GM18519 (cell line): Measurements from ENCODE around the gene KRTAP4-3.
"Not testable (repeated sequence)": the region's sequence is repeated elsewhere in the genome, so short reads cannot be mapped to it uniquely, and the experiment has no call there.

Experiments
- ATAC-seq: cut with Tn5 transposase; IDR thresholded peaks from one replicate; pipeline ENCODE4 v1.9.1; 2021; ENCODE audit warnings: mild to moderate bottlenecking, moderate library complexity; ENCODE audit not compliant: unreplicated experiment, low FRiP score

The KRTAP4-3 gene

DNA sequence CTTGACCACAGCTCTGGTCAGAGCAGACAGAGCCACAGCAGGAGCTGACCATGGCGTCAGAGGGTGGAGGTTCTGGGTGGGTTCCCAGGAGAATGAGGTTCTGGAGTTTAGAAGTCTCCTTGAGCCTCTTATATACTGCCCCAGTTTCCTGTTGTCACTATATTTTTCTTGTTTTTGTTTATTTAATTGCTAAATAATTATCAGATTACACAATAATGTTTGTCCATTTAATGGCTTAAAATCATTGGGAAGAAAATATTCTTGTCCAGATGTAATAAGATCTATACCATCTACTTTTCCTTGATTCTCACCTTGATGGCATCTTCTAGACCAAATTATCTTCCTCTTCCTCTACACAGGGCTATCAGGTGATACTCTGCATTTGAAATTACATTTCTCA lies at the start of gene KRTAP4-3:
Gene KRTAP4-3, minus strand, starts transcription at position 101 of the 400 bp plus-strand sequence. Its CDS starts 49 bp downstream, at position 52.
- ATAC-seq = no peak

DNA sequence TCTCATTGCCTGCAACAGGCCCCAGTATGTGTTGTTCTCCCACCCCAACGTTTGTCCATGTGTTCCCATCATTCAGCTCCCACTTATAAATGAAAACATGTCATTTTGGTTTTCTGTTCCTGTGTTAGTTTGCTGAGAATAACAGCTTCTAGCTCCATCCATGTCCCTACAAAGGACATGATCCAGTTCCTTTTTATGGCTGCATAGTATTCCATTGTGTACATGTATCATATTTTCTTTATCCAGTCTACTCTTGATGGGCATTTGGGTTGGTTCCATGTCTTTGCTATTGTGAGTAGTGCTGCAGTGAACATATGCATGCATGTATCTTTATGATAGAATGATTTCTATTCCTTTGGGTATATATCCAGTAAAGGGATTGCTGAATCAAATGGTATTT lies 47.7 kb upstream of the KRTAP4-3 start:
- no peak for ATAC-seq

DNA sequence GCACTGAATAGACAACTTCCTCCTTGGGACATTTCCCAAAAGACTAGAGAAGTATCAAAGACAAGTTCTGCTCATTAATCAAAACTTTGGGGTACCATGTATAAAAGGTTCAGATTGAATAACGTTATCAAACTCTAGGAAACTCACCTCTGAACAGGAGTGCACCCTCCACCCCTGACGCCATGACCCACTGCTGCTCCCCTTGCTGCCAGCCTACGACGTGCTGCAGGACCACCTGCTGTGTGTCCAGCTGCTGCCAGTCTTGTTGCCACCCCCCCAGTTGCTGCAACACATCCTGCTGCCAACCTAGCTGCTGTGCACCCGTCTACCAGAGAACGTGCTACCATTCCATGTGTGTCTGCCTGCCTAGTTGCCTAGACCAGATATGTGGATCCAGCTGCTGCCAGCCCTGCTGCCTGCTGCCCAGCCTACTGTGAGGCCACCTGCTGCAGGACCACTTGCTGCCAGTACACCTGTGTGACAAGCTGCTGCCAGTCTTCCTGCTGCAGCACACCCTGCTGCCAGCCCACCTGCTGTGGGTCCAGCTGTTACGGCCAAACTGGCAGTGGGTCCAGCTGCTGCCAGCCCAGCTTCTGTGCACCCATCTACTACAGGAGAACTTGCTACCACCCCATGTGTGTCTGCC lies 44.6 kb upstream of the KRTAP4-3 start:
- ATAC-seq = no peak

DNA sequence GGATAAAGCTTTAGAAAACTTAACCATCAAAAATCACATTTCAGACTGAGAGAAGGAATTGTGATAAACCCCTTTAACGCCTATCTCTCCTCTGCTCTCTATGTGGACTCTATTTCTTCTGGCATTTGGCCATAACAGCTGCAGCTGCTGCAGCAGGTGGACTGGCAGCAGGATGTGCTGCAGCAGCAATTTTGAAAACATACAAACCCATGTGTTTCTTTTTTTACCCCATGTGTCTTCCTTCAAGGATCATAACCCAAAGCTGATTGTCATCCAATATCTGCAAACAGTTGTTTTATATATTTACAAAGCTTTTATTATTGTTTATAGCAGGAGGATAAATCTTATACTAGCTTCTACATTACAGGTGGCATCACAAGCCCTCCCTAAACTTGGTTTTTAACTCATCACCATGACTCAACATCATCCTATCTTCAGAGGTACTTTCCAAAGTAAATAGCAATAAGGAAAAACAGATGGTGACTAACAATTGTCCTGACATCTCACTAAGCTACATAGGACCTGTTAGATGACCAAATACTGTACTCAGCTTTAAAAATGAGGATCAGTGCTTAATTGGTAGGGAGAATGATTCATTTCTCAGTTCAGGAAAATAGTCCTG lies 43.9 kb upstream of the KRTAP4-3 start:
- no peak for ATAC-seq

DNA sequence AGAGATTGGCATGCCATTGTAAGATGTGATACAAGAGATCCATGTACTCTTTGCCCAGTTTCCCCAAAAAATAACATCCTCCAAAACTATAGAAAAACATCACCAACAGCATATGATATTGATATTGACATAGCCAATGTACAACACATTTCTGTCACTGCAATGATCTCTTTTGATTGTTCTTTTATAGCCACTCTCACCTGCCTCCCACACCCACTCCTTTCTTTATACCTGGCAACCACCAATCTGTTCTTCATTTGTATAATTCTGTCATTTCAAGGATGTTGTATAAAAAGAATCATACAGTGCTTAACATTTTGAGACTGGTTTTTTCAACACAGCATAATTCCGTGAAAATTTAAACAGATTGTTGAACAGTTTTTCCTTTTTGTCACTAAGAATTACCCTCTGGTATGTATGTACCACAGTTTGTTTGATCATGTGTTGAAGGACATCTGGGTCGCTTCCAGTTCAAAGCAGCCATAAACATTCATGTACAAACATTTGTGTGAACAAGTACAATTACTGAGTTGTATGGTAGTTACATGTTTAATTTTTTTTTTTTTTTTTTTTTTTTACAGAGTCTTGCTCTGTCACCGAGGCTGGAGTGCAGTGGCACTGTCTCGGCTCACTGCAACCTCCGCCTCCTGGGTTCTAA lies 31.5 kb upstream of the KRTAP4-3 start:
- ATAC-seq = no peak

DNA sequence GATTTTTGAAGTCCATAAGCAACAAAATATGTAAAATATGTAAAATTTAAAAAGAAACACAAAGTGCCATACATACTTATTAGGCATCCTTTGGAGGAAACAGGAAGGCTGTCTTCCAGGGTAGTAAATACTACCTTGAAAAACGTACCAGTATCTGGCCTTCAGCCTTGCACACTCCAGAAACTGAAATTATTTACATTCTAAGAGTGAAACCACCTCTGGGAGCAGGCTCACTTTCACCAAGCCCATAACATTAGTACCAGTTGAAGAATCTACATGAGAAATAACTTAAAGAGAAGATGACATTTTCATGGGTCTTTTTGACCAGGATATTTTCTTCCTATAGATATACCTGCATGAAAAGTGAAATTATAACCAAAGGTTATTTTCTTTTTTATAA lies 28.0 kb upstream of the KRTAP4-3 start:
- no peak for ATAC-seq

DNA sequence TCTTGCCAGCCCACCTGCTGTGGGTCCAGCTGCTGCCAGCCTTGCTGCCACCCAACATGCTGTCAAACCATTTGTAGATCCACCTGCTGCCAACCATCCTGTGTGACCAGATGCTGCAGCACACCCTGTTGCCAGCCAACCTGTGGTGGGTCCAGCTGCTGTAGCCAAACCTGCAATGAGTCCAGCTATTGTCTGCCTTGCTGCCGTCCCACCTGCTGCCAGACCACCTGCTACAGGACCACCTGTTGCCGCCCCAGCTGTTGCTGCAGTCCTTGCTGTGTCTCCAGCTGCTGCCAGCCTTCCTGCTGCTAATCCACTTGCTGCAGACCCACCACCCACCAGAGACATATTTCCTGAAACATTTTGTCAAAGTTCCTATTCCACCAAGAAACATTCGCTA lies 22.3 kb upstream of the KRTAP4-3 start:
- no peak for ATAC-seq

DNA sequence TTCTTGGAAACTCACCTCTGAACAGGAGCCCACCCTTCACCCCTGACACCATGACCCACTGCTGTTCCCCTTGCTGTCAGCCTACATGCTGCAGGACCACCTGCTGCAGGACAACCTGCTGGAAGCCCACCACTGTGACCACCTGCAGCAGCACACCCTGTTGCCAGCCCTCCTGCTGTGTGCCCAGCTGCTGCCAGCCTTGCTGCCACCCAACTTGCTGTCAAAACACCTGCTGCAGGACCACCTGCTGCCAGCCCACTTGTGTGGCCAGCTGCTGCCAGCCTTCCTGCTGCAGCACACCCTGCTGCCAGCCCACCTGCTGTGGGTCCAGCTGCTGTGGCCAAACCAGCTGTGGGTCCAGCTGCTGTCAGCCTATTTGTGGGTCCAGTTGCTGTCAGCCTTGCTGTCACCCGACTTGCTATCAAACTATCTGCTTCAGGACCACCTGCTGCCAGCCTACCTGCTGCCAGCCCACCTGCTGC lies 21.9 kb upstream of the KRTAP4-3 start, which contains the start of gene KRTAP9-1:
Gene KRTAP9-1, plus strand, starts transcription at position 51 of the 482 bp plus-strand sequence. Its CDS starts 0 bp downstream, at position 51.
- not testable (repeated sequence) for ATAC-seq

DNA sequence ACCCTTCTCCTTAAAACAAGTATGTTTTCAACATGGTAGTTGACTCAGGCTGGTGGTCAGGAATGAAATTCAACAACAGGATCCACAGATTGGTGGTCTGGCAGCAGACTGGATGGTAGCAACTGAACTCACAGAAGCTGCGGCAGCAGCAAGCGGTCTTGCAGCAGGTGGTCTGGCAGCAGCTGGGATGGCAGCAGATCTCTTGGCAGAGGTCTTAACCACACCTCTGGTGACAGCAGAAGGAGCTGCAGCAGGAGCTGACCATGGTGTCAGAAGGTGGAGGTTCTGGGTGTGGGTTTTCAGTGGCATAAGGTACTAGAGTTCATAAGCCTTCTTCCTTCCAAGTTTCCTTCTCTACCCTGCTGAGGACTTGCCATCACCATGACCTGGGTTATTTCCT lies 18.9 kb upstream of the KRTAP4-3 start:
- ATAC-seq = no peak

DNA sequence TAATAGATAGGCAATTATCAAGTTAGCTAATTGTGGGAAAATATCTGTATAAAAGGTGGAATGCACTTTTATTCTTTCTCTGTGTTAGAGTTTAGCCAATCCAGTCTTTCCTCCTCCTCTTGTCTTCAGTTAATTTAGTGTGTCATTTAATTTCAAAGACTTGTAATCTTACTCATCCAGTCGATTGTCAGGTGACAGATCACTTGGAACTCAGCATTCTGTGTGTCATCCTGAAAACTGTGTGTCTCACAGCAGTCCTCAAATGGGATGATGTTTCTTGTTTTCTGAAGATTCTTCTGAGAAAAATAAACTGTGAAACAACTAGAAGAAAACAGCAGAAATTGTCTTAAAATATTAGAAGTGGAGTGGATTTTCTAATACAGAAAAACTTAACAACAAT lies 17.0 kb upstream of the KRTAP4-3 start:
- no peak for ATAC-seq

DNA sequence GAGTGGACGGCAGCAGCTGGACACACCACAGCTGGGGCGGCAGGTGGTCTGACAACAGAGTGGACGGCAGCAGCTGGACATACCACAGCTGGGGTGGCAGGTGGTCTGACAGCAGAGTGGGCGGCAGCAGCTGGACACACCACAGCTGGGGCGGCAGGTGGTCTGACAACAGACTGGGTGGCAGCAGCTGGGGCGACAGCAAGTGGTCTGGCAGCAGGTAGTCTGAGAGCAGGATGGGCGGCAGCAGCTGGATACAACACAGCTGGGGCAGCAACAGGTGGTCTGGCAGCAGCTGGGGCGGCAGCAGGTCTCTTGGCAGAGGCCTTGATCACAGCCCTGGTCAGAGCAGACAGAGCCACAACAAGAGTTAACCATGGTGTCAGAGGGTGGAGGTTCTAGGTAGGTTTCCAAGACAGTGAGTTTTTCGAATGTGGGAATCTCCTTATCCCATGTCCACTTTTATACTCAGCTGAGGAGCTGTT lies 16.5 kb upstream of the KRTAP4-3 start, which contains the start of gene KRTAP4-1:
Gene KRTAP4-1, minus strand, starts transcription at position 432 of the 482 bp plus-strand sequence. Its CDS starts 57 bp downstream, at position 375.
- ATAC-seq = no peak

DNA sequence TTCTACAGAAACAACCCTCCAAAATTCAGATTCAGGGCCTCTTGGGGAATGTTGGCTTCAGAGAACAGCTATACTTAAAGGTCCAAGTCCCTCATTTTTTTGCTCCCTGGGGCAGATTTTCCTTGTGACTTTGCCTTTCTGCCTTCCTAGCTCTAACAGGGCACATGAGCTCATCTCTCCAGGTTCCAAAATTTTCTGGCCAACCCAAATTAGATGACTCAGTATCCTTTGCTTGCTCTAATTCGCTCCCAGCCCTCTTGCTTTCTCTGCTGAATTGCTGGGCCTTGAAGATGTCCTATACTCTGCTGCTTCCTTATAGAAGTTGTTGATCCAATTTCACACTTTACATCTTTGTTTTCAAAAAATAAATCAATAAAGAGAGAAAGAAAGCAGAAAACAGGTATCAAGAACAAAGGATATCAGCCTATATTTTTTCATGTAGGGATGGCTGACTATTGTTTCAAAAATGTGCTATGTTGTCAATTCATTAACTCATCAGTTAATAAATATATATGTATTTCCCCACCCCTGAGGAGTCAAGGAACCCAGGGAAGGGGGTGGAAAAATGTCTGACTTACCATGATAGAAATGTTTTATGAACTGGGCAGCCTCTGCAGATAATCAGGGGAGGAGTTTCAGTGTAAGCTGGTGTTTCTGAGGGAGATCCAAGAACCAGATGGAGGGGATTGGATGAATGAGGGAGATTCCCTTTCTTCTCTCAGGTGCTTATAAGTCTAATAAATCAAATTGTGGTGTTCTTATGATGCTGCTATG lies 11.0 kb upstream of the KRTAP4-3 start:
- no peak for ATAC-seq

DNA sequence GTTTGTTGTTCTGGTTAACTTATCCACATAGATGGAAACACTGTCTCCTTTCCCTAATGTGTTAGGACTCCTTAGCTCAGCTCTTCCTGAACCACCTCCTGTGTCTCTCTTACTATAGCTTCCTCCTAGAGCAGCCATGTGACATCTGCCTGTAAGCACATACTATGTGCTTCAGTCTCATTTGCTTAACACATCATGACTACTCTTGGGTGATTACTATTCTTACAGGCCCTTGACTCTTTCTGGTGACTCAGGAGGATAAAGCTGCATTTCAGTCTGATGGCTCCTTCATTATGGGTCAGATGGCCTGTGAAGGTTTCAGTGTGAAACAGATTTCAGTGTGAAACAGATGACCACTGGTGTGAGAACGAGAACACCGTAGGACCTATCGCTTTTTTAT lies 10.3 kb upstream of the KRTAP4-3 start:
- ATAC-seq = no peak

DNA sequence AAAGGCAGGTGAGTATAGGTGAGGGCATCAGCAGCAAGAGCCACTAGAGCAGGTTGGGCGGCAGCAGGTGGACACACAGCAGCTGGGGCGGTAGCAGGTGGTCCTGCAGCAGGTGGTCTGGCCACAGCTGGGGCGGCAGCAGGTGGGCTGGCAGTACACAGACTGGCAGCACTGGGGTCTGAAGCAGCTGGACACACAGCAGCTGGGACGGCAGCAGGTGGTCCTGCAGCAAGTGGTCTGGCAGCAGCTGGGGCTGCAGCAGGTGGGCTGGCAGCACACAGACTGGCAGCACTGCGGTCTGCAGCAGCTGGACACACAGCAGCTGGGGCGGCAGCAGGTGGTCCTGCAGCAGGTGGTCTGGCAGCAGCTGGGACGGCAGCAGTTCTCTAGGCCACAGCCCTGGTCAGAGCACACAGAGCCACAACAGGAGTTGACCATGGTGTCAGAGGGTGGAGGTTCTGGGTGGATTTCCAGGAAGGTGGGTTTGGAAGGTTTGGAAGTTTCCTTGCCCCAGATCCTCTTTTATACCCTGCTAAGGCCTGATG lies 9.8 kb upstream of the KRTAP4-3 start, which contains the start of gene KRTAP4-2:
Gene KRTAP4-2, minus strand, starts transcription at position 495 of the 545 bp plus-strand sequence. Its CDS starts 57 bp downstream, at position 438.
- no peak for ATAC-seq

DNA sequence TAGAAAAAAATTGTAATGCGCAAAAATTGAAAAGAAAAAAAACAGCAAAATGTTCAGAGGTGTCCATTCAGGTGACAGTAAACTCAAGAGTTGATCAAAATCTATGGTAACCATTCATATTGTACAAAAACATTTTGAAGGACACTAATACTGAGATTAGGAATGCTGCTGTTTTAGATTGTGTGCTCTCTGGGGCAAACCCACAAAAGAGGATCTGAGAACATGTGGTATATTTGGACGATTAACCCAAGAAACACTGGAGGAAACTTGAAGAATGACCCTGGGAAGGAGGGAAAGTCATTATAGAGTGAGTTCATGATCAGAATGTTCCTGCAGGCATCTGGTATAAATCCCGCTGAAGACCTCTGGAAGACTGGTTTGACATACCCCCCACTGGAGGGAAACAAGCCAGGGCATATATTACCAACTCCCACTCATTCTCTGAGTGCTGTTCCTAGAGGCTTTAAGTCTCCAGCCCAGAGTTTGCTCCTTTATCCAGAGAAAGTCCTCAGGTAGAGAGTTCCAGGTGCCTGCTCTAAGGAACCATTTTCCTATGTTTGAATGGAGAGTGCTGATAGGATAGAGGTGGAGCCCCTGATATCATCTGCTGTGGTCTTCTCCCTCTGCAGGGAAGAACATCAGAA lies 8.8 kb upstream of the KRTAP4-3 start:
- no peak for ATAC-seq

DNA sequence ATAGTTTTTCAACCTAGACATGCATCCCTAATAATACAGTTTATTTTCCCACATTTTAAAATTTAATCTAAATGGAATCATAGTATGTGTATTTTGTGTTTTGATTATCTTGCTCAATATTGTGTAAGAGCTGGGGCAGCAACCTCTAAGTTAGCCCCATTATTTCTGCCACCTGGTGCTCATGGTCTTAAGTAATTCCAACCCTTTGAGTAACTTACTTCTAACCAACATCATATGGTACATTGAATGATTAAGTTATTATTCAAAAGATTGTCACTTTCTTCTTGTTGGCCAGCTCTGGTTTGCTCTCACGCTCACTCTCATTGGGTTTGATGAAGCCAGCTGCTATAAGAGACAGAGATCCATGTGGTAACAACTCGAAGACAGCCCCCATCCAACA lies 3.9 kb upstream of the KRTAP4-3 start:
- no peak for ATAC-seq

DNA sequence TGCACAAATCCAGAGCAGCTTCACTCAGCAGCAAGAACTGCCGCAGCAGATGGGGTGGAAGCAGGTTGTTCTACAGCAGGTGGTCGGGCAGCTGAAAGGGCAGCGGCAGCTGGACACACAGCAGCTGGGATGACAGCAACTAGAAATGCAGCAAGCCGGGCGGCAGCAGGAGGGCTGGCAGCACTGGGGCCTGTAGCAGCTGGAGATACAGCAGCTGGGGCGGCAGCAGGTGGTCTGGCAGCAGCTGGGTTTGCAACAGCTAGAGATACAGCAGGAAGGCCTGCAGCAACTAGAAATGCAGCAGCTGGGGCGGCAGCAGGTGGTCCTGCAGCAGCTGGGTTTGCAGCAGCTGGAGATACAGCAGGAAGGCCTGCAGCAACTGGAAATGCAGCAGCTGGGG lies 460 bp downstream of the KRTAP4-3 start:
- ATAC-seq = no peak

DNA sequence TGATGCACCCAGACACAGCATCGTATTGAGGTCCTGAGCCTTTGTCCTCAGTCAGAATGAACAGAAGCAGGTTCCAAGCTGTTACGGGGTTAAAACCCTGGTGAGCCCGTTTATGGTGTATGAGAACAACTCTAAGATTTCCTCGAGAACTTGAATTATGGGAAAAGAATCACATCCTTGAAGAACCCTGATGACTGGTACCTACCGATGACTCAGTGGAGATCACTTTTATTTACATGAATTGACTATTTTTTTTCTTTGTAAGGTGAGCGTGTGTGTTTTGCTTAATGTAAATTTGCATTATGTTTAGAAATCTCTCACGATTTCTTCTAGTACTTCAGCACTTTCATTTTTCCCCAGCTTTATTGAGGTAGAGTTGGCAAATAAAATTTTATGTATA lies 4.2 kb downstream of the KRTAP4-3 start:
- no peak for ATAC-seq

DNA sequence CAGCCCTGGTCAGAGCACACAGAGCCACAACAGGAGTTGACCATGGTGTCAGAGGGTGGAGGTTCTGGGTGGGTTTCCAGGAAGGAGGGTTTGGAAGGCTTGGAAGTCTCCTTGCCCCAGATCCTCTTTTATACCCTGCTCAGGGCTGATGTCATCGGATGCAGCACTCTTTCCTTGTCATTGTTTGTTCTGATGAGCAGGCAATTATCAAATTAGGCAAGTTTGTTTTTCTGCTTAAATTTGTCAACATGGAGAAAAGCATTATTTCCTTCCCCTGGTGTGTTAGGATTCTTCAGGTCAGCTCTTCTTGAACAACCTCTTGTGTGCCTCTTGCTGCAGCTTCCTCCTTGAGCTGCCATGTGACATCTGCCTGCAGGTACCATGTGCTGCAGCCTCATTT lies 7.4 kb downstream of the KRTAP4-3 start, which contains the start of gene KRTAP4-4:
Gene KRTAP4-4, minus strand, starts transcription at position 101 of the 400 bp plus-strand sequence. Its CDS starts 57 bp downstream, at position 44.
- no peak for ATAC-seq
